Adipose tissue (tissue), 3 donors: ENCODE measurements around the gene UTP14C. TPM values are rescaled to one million over a fixed set of nuclear protein-coding genes. Genes with fewer than 3 reads are reported as not detected.
"Not testable (repeated sequence)": the region's sequence is repeated elsewhere in the genome, so short reads cannot be mapped to it uniquely, and the experiment has no call there.

Experiments used
- H3K27ac ChIP-seq: one replicate; pipeline ENCODE4 v1.5.1; 2013; ENCODE audit warnings: low read depth, low read length
- WGBS, 3 donors: extraction: QIAGEN DNeasy Blood & Tissue Kit; methylation state at CpG; one replicate each; pipeline ENCODE4 v1.1.7; 2013; 5-methylcytosine and 5-hydroxymethylcytosine counted together
- polyA plus RNA-seq, 3 donors: library from polyadenylated mRNA; stranded (reverse); fragments of 200-250 nt; gene quantifications; one replicate each; pipeline ENCODE4 v1.2.3, GENCODE V29; 2013
- donor health status: healthy with polysubstance abuse.
- donor health status: Bipolar disorder and iron deficiency.
- donor health status: healthy.

The UTP14C gene
- polyA plus RNA-seq, 3 donors = 4.4 to 6.4 (median 4.8) TPM

- 95 to 100% (median 98%) methylated on average over 1 of the region's 1 CpG for WGBS, 3 donors
- no peak overlapping the region for H3K27ac ChIP-seq
Observed at GRCh38 chr13:52027832-52028231, 3.3 kb downstream of the UTP14C start.

DNA sequence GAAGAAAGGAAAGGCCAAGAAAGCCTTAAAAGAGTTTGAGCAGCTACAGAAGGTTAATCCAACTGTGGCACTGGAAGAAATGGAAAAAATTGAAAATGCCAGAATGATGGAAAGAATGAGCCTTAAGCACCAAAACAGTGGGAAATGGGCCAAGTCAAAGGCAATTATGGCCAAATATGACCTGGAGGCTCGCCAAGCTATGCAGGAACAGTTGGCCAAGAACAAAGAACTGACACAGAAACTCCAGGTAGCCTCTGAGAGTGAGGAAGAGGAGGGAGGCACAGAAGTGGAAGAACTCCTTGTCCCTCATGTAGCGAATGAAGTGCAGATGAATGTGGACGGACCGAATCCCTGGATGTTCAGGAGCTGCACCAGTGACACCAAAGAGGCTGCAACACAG lies 5.1 kb downstream of the UTP14C start:
- H3K27ac ChIP-seq = no peak overlapping the region
- 86 to 98% (median 96%) methylated on average over 4 of the region's 4 CpGs for WGBS, 3 donors

DNA sequence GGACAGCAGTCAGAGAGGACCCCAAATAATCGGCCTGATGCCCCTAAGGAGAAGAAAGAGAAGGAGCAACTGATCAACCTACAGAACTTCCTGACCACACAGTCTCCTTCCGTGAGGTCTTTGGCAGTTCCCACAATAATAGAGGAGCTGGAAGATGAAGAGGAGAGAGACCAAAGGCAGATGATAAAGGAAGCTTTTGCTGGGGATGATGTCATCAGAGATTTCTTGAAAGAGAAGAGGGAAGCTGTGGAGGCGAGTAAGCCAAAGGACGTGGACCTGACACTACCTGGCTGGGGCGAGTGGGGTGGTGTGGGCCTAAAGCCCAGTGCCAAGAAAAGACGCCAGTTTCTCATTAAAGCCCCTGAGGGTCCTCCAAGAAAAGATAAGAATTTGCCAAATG lies 5.9 kb downstream of the UTP14C start:
- 91 to 99% (median 98%) methylated on average over 4 to 6 of the region's 6 CpGs for WGBS, 3 donors

DNA sequence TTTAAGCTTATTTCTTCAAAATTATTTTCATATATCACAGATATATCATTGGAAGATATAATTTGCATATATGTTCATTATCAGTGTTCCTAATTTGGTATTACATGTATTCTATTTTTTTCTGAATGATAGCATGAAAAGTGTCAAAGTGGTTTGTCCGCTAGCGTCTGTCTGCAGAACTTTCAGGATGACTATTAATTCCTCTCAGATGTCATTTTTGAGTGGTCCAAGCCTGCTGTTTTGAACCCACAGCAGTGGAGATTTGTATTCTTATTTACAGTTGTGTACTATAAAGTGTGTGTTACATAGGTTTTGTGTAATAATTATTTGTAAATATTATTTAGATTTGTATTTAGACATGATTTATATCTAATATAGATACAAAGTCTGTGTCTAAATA lies 8.5 kb downstream of the UTP14C start:
- no peak overlapping the region for H3K27ac ChIP-seq
- whole genome bisulfite sequencing, 3 donors = 90 to 95% (median 91%) methylated on average over 2 of the region's 2 CpGs

More for the DNA sequence above, 5.9 kb downstream of the UTP14C start:
- H3K27ac ChIP-seq = not testable (repeated sequence)

DNA sequence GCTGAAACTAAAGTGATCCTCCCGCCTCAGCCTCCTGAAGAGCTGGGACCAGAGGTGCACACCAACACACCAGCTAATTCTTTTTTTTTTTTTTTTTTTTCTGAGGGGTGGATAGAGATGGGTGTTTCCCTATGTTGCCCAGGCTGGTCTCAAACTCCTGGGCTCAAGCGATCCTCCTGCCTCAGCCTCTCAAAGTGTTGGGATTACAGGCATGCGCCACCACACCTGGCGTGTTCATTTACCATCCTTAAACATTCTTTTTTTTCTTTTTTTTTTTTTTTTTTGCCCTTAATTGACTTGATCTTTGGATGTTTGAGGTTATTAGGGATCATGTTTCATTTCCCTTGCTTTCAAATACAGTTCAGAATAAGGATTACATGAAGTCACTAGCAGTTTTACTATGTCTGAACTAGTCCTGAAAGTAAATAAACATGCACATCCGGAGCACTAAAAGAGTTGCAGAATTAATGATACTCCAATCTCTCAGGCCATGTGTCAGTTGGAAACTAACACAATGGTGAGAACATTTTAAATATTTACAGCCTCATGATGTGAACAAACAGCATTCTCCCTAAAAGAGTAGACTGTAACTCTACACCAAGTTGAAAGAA lies 10.2 kb downstream of the UTP14C start:
- 77 to 85% (median 80%) methylated on average over 5 of the region's 5 CpGs for WGBS, 3 donors
- no peak overlapping the region for H3K27ac ChIP-seq

DNA sequence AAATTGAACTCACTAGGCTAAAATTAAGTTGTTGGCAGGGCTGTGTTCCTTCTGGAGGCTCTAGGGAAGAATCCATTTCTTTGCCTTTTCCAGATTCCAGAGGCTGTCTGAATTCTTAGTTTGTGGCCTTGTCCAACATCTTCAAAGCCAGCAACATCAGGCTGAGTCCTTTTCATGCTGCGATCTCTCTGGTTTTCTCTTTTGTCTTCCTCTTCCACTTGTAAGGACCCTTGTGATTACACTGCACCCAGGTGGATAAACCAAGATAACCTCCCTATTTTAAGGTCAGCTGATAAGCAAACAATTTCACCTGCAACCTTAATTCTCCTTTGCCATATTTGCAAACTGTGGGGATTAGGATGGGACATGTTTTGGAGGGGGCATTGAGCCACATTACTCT lies 11.5 kb downstream of the UTP14C start:
- WGBS, 3 donors = 80 to 97% (median 96%) methylated on average over 1 of the region's 1 CpG
- H3K27ac ChIP-seq = no peak overlapping the region

GRCh38 chr13:52043675-52044074 lies 19.2 kb downstream of the UTP14C start:
- no peak overlapping the region for H3K27ac ChIP-seq
- 96 to 98% (median 97%) methylated on average over 3 of the region's 3 CpGs for WGBS, 3 donors

GRCh38 chr13:52047463-52047862 lies 23.0 kb downstream of the UTP14C start:
- WGBS, 3 donors = 94 to 97% (median 95%) methylated on average over 3 of the region's 3 CpGs
- H3K27ac ChIP-seq = no peak overlapping the region

- 64 to 70% (median 68%) methylated on average over 2 of the region's 2 CpGs for WGBS, 3 donors
- no peak overlapping the region for H3K27ac ChIP-seq
Observed at GRCh38 chr13:52048516-52048915, 24.0 kb downstream of the UTP14C start.

- H3K27ac ChIP-seq = no peak overlapping the region
- WGBS, 3 donors = 59 to 68% (median 68%) methylated on average over 7 of the region's 7 CpGs
Observed at GRCh38 chr13:52051400-52051799, 26.9 kb downstream of the UTP14C start.

- 66 to 74% (median 73%) methylated on average over 4 of the region's 4 CpGs for WGBS, 3 donors
- H3K27ac ChIP-seq = no peak overlapping the region
Observed at GRCh38 chr13:52053460-52053859, 29.0 kb downstream of the UTP14C start.

DNA sequence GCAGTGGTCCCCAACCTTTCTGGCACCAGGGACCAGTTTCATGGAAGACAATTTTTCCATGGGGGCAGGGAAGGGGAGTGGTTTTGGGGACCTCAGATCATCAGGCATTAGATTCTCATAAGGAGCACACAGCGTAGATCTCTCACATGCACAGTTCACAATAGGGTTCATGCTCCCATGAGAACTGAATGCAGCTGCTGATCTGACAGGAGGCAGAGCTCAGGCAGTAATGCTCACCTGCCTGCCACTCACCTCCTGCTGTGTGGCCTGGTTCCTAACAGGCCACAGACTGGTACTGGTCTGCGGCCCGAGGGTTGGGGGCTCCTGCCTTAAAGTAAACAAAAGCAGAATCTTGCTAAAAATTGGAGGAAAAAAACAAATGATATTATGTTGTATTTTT lies 36.6 kb downstream of the UTP14C start:
- 79 to 89% (median 87%) methylated on average over 3 of the region's 3 CpGs for WGBS, 3 donors
- H3K27ac ChIP-seq = not testable (repeated sequence)

GRCh38 chr13:52061587-52061986 lies 37.1 kb downstream of the UTP14C start:
- 34 to 65% (median 39%) methylated on average over 3 of the region's 3 CpGs for WGBS, 3 donors
- H3K27ac ChIP-seq = no peak overlapping the region

- no peak overlapping the region for H3K27ac ChIP-seq
Observed at GRCh38 chr13:52067237-52067636, 42.7 kb downstream of the UTP14C start.

DNA sequence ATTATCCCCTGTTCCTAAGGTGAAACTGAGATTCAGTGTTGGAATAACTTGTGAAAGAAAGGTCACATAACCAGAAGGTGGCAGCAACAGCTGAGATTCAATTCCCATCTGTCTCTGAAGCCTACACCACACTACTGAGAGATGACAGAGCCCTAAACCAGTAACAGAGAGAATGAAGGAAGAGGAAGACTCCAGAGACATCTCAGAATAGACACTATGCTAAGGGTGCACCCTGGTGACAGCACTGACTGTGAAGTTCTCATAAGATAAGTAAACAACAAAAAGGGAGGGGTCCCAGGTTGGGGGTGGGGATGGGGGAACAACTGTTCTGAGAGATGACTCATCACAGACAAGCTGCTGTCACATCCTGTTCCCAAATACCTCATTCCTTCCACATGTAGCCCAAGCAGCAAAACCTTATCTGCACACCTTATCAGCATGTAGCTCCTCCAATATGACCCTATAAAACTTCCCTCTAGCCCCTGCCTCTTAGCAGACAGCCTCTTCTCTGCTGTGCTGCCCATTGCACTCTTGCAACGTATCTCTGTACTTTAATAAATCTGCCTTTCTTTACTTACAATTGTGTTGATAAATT lies 46.5 kb downstream of the UTP14C start:
- WGBS, 3 donors = 74 to 89% (median 89%) methylated on average over 1 of the region's 1 CpG
- no peak overlapping the region for H3K27ac ChIP-seq

Other genes with a start within 250 kb of the UTP14C start
- gene DHRS12, start 220.5 kb upstream of the UTP14C start, polyA plus RNA-seq = 10 to 100 TPM; 21.1 to 24.1 (median 21.9) TPM
- gene TMEM272, start 179.5 kb upstream of the UTP14C start, polyA plus RNA-seq = under 1 TPM in 2 of 3 donors, not detected in 1; 0.02 to 0.03 TPM
- gene CCDC70, start 162.7 kb upstream of the UTP14C start, polyA plus RNA-seq = not detected
- 1 to 10 TPM; 1.3 to 3.2 (median 2.4) TPM for gene ATP7B, start 13.2 kb upstream of the UTP14C start, polyA plus RNA-seq
- gene ALG11, start 12.3 kb upstream of the UTP14C start, polyA plus RNA-seq = 1 to 10 TPM; 4.3 to 7.7 (median 6.6) TPM
- under 1 TPM; 0.04 to 0.45 (median 0.20) TPM for gene NEK5, start 104.4 kb downstream of the UTP14C start, polyA plus RNA-seq
- gene NEK3, start 134.9 kb downstream of the UTP14C start, polyA plus RNA-seq = 10 to 100 TPM in 1 of 3 donors, 1 to 10 TPM in 2; 8.2 to 32.2 (median 9.5) TPM